Skeletal muscle cell (primary cell): ENCODE data around the gene TSC22D3.
"Not testable (repeated sequence)": the region's sequence is repeated elsewhere in the genome, so short reads cannot be mapped to it uniquely, and the experiment has no call there.

Experiments
- DNase-seq: peaks from one replicate; pipeline ENCODE4 v3.0.0-alpha.2; 2010; ENCODE audit warnings: low read depth
- H3K4me3 ChIP-seq: 2 replicates; pipeline ENCODE4 v1.5.1; 2011; ENCODE audit warnings: low read depth, mild to moderate bottlenecking, control low read depth, low read length, moderate library complexity

The TSC22D3 gene

DNA sequence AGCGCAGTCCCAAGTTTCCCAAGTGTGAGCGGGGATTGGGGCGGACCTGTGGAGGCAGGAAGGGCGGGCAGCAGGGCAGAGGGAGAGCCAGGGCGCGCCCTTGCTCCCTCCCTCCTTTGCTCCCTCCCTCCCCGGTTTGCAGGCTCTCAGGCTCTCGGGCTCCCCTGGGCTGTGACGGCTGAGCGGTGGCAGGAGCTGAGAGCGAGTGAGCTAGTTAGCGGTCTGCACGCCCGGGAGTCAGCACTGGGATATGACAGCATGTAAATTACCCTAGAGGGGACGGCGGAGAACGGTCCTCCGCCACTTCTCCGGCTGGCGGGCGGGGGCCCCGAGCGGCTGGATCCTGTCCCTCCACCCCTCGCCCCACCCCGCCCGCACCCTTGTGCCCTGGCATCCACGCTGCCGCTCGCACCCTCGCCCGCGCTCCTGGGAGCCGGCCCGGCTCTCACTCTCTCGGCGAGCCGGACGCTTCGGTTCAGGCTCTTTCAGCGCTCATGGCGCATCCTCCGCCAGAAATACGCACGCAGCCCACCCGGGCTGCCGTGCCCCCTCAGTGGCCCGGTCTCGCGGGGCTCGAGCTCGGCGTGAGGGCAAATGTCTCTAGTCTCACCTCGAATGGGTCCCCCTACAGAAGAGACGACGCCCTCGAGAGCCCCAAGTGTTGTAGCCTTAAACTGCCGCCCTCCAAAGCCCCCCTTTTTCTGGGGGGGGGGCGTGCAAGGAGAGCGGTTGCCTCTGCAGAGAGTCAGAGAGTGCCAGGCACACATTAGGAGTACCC is at the start of gene TSC22D3:
TSS of gene TSC22D3 (minus strand) at position 54 of the 778 bp plus-strand sequence. CDS start 368 bp downstream, outside the sequence.
- no peak for DNase-seq
- peak within 1 kb of the TSS; percentile 49 for H3K4me3 ChIP-seq

DNA sequence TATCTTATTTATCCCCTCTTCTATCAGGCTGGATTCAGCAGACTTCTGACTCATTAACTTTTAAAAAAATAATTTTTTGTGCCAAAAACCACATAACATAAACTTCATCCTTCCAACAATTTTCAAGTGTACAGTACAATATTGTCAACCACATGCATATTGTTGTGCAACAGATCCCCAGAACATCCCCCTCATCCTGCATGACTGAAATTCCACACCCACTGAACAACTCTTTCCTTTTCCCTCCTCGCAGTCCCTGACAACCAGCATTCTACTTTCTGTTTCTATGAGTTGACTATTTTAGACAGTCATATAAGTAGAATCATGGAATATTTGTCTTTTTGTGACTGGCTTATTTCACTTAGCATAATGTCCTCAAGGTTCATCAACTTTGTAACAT is 47.9 kb upstream of the TSC22D3 start:
- peak; percentile 48 for DNase-seq
- H3K4me3 ChIP-seq: no peak overlapping the region

DNA sequence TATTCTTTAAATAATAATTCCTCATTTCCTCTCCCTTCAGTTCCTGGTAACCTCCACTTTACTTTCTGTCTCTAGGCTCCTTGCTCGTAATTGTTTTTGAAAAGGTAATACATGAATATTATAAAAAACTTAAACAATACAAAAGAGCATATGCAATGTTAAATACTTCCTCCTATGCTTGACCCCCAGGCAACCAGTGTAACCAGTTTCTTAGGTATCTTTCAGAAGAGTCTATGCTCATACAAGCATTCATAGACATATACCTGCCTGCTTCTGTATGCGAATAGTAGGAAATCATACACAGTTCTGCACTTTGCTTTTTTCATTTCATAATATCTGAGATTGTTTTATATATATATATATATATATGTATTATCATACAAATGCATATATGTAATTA is 47.5 kb upstream of the TSC22D3 start:
- no peak for DNase-seq
- no peak overlapping the region for H3K4me3 ChIP-seq

DNA sequence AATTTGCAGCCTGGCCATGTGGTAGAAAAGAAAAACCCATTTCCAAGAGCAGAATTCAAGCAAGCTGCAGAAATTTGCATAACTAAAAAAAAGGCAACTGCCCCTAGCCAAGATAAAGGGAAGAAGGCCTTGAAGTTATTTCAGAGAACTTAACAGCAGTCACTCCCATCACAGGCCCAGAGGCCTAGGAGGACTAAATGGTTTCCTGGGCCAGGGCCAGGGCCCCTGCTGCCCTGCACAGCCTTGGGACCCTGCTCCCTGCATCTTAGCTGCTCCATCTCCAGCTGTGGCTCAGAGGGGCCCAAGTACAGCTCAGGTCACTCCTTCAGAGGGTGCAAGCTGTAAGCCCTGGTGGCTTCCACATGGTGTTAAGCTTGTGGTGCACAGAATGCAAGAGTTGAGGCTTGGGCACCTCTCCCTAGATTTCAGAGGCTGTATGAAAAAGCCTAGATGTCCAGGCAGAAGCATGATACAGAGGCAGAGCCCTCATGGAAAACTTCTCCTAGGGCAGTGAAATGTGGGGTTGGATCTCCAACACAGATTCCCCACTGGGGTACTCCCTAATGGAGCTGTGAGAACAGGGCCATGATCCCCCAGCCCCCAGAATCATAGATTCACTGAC is 43.4 kb upstream of the TSC22D3 start:
- no peak overlapping the region for H3K4me3 ChIP-seq
- no peak for DNase-seq

DNA sequence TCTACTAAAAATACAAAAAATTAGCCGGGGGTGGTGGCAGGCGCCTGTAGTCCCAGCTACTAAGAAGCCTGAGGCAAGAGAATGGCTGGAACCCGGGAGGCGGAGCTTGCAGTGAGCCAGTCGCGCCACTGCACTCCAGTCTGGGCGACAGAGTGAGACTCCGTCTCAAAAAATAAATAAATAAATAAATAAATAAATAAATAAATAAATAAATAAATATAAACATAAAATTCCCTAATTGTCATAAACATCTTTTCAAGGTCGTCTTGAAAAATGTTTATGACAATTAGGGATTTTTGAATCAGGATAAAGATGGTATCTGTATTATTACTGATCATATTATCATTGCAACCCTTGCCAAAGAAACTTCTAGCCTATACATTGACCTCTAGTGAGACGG is 34.5 kb upstream of the TSC22D3 start:
- DNase-seq, H3K4me3 ChIP-seq: not testable (repeated sequence)

DNA sequence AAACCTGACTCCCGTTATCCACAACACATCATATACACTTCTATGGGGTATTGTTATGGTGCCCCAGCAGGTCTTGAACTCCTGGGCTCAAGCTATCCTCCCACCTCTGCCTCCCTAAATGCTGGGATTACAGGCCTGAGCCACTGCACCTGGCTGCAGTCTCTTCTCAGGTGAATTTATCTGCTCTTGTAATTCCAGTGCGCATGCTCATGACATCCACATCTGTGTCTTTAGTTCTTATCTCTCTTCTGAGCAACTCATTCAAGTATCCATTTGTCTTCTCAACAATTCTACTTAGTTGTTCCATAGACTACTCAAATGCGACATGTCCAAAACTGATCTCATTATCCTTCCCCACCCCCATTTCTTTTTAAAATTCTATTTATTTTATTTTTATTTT is 29.6 kb upstream of the TSC22D3 start:
- DNase-seq: no peak
- no peak overlapping the region for H3K4me3 ChIP-seq

DNA sequence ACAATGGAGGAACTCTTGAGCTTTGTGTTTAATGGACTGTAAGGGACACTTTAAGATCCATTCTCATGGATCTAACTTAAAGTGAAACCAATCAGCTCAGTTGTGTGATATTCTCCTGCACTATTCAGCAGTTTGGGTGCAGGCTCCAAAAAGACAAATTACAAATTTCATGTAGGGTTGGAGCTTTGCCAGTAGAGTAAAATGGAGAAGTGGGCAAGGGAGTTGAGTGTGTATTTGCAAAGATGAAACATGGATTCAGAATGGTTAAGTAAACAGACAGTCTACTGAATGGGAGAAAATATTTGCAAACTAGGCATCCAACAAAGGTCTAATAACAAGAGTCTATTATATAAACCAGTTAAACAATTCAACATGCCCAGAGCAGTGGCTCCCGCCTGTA is 28.8 kb upstream of the TSC22D3 start:
- H3K4me3 ChIP-seq: no peak overlapping the region
- DNase-seq: no peak

DNA sequence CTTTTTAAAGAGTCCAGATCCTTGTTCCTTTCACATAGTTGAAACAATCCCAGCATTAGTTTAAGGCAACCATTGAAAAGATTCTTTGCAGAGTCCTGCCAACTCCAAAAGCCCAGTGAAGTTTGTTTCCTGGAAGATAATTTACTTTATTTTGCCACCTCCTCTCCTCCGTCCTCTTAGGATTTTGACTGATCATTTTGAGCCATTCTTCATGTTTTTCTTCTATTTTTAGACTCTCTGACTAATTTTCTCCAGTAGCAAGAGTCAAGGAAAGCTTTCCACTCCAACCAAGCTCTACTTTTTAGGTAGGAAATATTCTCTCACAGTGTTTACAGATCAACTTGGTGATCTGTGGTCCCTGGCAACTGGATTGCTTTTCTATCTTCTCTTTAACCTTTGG is 12.2 kb upstream of the TSC22D3 start:
- DNase-seq: no peak
- H3K4me3 ChIP-seq: no peak overlapping the region

DNA sequence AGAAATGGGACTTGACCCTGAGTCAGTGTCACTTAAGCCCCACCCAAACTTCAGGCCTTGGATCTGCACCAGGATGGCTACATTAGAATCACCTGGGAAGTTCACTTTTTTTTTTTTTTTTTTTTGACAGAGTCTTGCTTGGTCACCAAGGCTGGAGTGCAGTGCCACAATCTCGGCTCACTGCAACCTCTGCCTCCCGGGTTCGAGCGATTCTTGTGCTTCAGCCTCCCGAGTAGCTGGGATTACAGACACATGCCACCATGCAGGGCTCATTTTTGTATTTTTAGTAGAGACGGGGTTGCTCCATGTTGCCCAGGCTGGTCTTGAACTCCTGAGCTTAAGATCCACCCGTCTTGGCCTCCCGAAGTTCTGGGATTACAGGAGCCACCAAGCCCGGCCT is 4.9 kb upstream of the TSC22D3 start:
- no peak overlapping the region for H3K4me3 ChIP-seq
- no peak for DNase-seq

DNA sequence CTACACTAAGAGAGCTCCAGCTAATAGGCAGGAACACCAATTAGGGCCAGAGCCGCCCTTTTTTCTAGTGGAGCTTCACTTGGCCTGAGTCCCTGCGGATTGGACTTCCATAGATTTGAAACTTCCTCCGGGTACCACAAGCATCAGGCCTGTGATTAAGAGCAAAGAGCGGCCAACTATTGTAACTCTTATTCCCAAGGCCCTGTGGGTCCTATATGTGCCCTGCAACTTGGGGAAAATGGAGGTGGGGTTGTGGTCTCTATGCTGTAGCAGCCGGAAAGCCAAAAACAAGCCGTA is 1.9 kb upstream of the TSC22D3 start, which contains the start of gene NCBP2L:
TSS of gene NCBP2L (plus strand) at position 198 of the 297 bp plus-strand sequence. CDS start 16,488 bp downstream, outside the sequence.
- H3K4me3 ChIP-seq: peak within 1 kb of the TSS; percentile 49
- DNase-seq: no peak

DNA sequence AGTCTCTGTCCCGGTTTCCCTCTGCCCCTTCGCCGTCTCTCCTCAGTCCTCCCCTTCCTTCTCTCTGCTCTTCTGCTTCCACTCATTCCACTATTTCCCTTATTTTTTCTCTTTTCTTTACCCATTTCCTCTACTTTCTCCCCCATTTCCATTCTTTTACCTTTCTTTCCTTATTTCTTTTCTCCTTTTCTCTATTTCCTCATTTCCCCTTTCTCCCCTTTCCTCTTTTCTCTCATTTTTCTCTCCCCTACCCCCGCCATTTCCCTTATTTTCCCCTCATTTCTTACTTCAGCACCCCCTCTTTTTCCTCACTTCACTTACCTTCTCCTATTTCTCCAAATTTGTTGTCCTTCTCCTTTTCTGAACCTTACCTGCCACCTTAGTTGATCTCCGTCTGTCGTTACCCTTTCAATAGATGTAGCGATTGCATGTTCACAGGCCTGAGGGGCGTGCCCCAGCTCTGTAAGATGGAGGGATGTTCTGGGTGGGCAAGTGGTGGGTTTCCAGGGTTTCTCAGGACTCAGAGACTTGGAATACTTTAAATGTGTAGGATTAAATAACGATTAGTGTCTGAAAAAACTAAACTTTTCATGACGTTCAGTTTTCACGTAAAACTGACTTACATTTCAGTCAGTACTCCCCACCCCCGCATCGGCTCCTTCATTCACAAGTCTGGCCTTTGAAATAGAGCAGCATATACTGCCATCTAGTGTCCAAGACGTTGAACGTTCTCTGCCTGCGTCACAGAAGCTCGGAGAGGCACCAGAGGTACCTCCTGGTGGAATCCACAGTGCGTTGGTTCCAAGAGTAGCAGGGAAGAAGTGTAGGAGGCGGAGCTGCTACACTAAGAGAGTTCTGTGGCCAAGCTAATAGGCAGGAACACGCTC is 1.3 kb upstream of the TSC22D3 start:
- DNase-seq: peak; percentile 70
- H3K4me3 ChIP-seq: peak overlapping the region; percentile 49

DNA sequence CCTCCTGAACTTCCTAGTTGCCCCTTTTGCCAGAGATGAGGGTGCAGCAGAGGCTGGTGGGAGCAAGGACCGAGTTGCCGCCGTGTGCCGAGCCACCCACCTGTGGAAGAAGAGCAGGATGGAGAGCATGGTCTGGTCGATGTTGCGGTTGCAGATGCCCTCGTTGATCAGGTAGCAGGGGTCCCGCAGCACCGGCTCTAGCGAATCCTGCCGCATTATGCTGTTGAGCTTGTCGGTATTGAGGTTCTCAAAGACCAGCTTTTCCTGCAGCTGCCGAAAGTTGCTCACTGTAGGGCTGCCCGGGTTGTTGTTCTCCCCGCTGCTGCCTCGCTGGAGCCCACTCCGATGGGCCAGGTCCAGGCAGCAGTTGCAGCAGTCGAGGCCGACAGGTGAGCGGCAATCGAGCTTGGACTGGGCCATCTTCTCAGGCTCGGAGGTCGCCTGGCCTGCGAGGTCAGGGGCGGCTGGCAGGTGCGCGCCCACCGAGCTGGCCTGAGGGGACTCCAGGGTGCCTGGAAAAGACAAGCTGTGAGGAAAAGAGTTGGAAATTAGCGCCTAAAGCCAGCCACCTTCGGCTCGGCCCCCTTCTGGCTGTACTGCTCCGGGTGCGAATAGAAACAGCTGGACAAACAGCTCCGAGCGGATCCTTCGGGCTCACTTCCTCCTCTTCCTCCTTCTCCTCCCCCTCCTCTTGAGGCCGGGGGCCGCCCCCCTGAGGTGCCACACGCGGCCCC is 420 bp downstream of the TSC22D3 start:
- no peak for DNase-seq
- H3K4me3 ChIP-seq: peak overlapping the region; percentile 49

DNA sequence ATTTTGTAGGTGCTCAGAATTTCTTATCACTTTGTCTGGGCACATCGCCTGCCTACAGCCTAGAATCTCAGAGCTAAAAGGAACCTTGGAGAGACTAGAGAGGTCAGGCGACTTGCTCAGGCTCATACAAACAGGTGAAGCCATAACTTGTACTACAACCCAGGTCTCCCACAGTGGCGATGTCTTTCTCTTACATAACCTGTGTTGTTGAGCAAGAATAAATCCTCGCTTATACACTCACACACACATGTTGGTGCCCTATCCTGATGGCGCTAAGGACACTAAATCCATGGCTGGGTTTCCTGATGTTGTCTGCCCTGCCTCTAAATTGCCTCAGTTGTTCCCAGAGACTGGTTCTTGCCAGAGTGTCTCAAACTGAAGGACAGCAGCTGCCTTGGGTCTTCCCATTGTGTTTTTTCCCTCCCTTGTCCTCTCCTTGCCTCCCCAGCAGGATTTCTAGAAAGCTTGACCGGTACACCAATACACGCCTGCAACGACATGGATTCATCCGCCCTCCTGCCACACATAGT is 1.6 kb downstream of the TSC22D3 start:
- H3K4me3 ChIP-seq: peak overlapping the region; percentile 49

DNA sequence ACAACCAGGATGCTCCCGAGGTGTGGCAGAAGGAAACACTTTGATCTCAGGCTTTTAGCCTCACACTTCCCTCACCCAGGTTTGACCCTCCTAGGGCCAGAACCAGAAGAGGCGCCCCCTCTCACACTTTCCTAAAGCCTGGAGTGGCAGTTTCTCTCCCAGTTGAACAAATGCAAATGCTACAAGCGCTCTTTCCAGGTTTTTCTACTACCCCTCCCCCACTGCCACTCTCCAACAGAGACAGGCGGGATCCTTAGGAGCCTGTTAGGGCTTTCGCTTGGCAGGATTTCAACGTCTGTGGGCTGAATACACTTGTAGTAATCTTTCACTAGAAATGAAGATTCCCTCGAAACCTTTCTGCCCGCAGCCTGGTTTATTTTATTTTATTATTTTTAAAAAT is 2.4 kb downstream of the TSC22D3 start:
- no peak for DNase-seq

More for the DNA sequence above, 1.6 kb downstream of the TSC22D3 start:
- DNase-seq: no peak

DNA sequence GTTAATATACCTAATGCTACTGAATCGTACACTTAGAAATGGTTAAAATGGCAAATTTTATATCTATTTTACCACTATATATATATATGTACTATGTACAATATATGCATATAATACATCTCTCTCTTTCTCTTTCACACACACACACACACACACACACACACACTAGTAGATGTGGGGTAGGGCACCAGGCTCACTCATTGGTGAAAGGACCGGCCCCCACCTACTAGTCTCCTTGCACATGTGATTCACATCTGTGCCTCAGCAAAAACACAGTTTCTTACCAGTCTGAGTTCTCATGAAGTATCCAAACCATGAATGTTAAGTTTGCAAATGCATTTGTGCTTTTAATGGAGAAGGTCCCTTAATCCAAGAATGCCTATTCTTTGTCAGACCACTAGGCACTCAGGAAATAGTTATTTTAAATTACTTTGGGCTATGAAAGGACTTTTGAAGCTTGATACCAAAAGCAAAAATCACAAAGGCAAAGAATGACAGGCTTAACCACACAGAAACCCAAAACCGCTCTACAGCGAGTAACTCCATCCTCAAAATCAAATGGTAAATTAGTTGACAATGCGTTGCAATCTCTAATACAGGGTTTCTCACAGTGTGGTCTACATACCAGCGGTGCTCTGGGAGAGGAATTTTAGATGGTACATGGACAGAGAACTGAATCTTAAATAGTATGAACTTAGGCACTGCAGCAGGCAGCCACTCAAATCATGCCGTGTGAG is 5.8 kb downstream of the TSC22D3 start:
- H3K4me3 ChIP-seq: no peak overlapping the region
- DNase-seq: no peak

More for the DNA sequence above, 2.4 kb downstream of the TSC22D3 start:
- H3K4me3 ChIP-seq: no peak overlapping the region

DNA sequence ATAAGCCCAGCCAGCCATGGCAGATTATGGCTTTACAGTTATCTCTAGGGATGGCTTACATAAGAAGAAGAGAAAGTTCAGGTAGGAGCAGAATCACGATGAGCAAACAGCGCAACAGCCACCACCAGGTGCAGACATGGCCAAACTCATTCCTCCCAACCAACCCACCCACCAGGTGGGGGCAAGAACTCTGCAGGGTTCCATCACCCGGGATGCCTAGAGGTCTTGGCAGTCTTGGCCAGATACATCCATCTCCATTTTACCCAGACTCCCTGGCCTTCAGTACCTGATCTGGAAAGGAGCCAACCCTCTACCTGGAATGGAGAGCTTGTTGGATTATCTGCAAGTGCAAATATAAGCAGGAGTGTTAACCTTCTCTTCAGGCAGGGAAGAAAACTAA is 7.5 kb downstream of the TSC22D3 start:
- DNase-seq: no peak
- no peak overlapping the region for H3K4me3 ChIP-seq

DNA sequence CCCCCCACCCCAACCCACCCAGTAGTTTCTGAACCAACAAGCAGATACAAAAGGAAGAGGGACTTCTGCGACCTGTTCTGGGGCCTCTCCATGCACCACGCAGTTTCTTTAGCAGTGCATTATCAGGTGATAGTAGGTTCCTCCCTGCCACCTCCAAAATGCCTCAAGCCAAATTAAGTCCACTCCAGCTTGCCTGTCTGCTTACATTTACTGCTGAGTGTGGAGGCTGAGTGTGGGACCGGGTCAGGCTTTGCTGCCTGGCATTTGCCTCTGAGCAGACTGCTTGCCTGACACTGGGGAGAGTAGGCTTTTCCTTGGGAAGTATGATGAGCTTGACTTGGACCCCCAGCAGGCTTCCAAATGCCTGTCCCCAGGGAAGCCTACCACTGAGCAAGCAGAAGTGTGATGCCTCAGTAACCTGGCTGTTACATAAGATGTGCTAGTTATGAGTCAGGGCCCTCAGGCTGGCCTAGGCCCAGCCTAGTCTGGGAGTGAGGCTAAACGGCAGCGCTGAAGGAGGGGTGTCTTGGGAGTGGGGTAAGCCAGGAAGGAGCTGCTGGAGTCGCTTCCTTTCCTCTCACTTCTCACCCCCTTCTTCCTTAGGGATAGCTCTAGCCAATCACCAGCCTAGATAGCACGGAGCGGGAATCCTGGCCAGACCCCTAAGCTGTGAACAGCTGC is 9.0 kb downstream of the TSC22D3 start:
- DNase-seq: peak; percentile 72
- no peak overlapping the region for H3K4me3 ChIP-seq
